ELF-1 (cell line): ENCODE data around the gene TPPP3.

Experiments used
- DNase-seq: peaks from one replicate; pipeline ENCODE4 v3.0.0-alpha.2; 2016; ENCODE audit warnings: low read depth, low spot score

The TPPP3 gene

GRCh38 chr16:67345401-67345800 lies 47.9 kb downstream of the TPPP3 start:
- DNase-seq: no peak

DNA sequence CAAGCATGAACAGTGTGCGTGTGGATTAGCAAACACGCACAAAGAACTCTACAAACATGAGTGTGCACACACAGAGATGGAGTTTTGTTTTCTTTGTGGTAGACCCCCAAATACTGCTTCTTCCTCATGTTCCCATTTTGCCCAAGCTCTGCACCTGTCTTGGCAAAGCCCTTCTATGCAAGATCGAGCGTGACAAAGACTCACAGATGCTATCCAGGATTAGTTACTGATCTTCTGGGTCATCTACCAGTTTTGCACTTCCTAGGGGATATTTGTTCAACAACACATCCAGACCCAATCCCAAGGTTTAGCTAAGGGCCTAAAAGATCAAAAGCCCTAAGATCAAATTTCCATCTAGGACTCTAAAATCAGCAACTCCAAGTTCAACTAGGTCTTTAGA lies 50.7 kb downstream of the TPPP3 start:
- DNase-seq: no peak

GRCh38 chr16:67341250-67341649 lies 52.0 kb downstream of the TPPP3 start:
- no peak for DNase-seq
